Measurements from ENCODE around the gene RNF181.

RNF181 gene

GRCh38 chr2:85604568-85605339, 9.2 kb downstream of the RNF181 start:
- Histone ChIP-seq H3K4me3 (ENCODE audit: low read depth, low read length) (no peak overlapping the region), H3K9ac (no peak overlapping the region), H2AFZ (no peak overlapping the region), H3K9me3 (ENCODE audit: control insufficient read depth, low read length) (no peaks in the 10 kb centered on the region), H3K4me1 (peaks cover 19% of the 10 kb centered on the region), H3K4me2 (ENCODE audit: low read length) (no peak overlapping the region), H3K79me2 (peaks cover 5% of the 10 kb centered on the region), H3K36me3 (ENCODE audit: control insufficient read depth, insufficient read depth, low read length) (no peaks in the 10 kb centered on the region), H3K27ac (no peak overlapping the region), H3K27me3 (ENCODE audit: control insufficient read depth, insufficient read depth, low read length) (no peaks in the 10 kb centered on the region)
- no peak for TF ChIP-seq CTCF (IDR thresholded peaks at IDR 0.05)

- Histone ChIP-seq H3K4me3 (ENCODE audit: low read depth, low read length) (no peak overlapping the region), H2AFZ (no peak overlapping the region), H3K27me3 (ENCODE audit: control insufficient read depth, insufficient read depth, low read length) (no peaks in the 10 kb centered on the region), H3K9ac (no peak overlapping the region), H3K4me2 (ENCODE audit: low read length) (no peak overlapping the region), H3K79me2 (peaks cover 5% of the 10 kb centered on the region), H3K36me3 (ENCODE audit: control insufficient read depth, insufficient read depth, low read length) (no peaks in the 10 kb centered on the region), H3K27ac (no peak overlapping the region), H3K4me1 (peaks cover 19% of the 10 kb centered on the region), H3K9me3 (ENCODE audit: control insufficient read depth, low read length) (no peaks in the 10 kb centered on the region)
- TF ChIP-seq CTCF (IDR thresholded peaks at IDR 0.05) = no peak
Measured at GRCh38 chr2:85605406-85606115, 10.0 kb downstream of the RNF181 start.

- H3K4me2 ChIP-seq (ENCODE audit: low read length) = no peak overlapping the region
- no peak overlapping the region for H3K27ac ChIP-seq
- no peak overlapping the region for H3K4me3 ChIP-seq (ENCODE audit: low read depth, low read length)
- no peaks in the 10 kb centered on the region for H3K36me3 ChIP-seq (ENCODE audit: control insufficient read depth, insufficient read depth, low read length)
- no peak for TF ChIP-seq CTCF (IDR thresholded peaks at IDR 0.05)
- H3K9me3 ChIP-seq (ENCODE audit: control insufficient read depth, low read length) = no peaks in the 10 kb centered on the region
- H2AFZ ChIP-seq = no peak overlapping the region
- peaks cover 5% of the 10 kb centered on the region for H3K79me2 ChIP-seq
- no peaks in the 10 kb centered on the region for H3K27me3 ChIP-seq (ENCODE audit: control insufficient read depth, insufficient read depth, low read length)
- H3K4me1 ChIP-seq = peaks cover 20% of the 10 kb centered on the region
- H3K9ac ChIP-seq = no peak overlapping the region
Measured at GRCh38 chr2:85606116-85606455, 10.5 kb downstream of the RNF181 start.

GRCh38 chr2:85607268-85608215, 12.0 kb downstream of the RNF181 start:
- H3K9ac ChIP-seq = no peak overlapping the region
- no peaks in the 10 kb centered on the region for H3K9me3 ChIP-seq (ENCODE audit: control insufficient read depth, low read length)
- no peak overlapping the region for H3K27ac ChIP-seq
- H3K36me3 ChIP-seq (ENCODE audit: control insufficient read depth, insufficient read depth, low read length) = no peaks in the 10 kb centered on the region
- H3K79me2 ChIP-seq = peaks cover 5% of the 10 kb centered on the region
- H2AFZ ChIP-seq = no peak overlapping the region
- peaks cover 17% of the 10 kb centered on the region for H3K4me1 ChIP-seq
- H3K4me3 ChIP-seq (ENCODE audit: low read depth, low read length) = no peak overlapping the region
- H3K4me2 ChIP-seq (ENCODE audit: low read length) = no peak overlapping the region
- no peak for TF ChIP-seq CTCF (IDR thresholded peaks at IDR 0.05)
- H3K27me3 ChIP-seq (ENCODE audit: control insufficient read depth, insufficient read depth, low read length) = no peaks in the 10 kb centered on the region

Data from parathyroid adenoma (tissue), 2 donors.